Measurements from ENCODE around the gene DHRSX.

GRCh38 chrX:2548711-2549423, 48.1 kb upstream of the DHRSX start:
- TF ChIP-seq POLR2A (IDR thresholded peaks at IDR 0.05) = no peak
- no peak for TF ChIP-seq CTCF (IDR thresholded peaks at IDR 0.05)
